HG03039 (cell line): ENCODE results near the gene CAMK1D.
A peak's percentile ranks its signal among the peaks of the same experiment; 100 is the strongest.

Source experiments
- ATAC-seq: cut with Tn5 transposase; IDR thresholded peaks from one replicate; pipeline ENCODE4 v1.9.1; 2021; ENCODE audit warnings: mild to moderate bottlenecking, moderate library complexity; ENCODE audit not compliant: unreplicated experiment

Gene CAMK1D

GRCh38 chr10:12459762-12460161 is 110.4 kb downstream of the CAMK1D start:
- no peak for ATAC-seq

- ATAC-seq = no peak
Measured at GRCh38 chr10:12463459-12463838, 114.1 kb downstream of the CAMK1D start.

GRCh38 chr10:12465385-12466136 is 116.2 kb downstream of the CAMK1D start:
- no peak for ATAC-seq

GRCh38 chr10:12466704-12467305 is 117.5 kb downstream of the CAMK1D start:
- no peak for ATAC-seq

DNA sequence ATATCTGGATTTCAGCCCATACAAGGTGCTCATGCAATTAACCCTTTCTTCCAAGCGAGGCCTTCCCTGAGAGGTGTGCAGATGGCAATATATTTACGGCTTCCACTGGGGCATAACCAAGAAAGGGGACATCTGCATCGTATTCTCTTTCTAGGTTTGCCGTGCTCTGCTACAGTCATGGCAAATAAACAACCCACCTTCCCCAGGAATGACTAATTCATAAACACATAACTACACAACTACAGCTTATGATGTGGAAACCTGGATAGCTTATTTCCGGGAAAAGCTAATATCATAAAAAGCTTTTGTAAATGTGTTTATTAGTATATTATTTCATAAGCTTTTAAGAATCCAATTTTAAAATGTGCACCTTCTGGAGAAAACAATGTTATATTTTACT is 120.0 kb downstream of the CAMK1D start:
- no peak for ATAC-seq

DNA sequence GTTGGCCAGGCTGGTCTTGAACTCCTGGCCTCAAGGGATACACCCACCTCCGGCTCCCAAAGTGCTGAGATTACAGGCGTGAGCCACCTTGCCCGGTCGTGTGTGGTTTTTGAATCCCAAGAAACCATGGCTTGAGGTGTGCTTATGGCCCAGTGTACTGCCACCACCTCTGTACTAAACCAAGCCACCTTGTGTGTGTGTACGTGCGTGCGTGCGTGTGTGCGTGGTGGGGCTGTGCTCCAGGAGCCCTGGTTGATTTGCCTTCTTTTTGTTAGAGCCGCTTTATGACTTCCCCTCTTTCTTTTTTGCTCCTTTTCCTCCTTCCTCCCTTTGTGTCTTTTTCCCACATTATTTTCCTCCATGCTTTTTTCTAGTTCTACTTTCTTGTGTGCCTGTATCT is 121.4 kb downstream of the CAMK1D start:
- ATAC-seq = no peak

DNA sequence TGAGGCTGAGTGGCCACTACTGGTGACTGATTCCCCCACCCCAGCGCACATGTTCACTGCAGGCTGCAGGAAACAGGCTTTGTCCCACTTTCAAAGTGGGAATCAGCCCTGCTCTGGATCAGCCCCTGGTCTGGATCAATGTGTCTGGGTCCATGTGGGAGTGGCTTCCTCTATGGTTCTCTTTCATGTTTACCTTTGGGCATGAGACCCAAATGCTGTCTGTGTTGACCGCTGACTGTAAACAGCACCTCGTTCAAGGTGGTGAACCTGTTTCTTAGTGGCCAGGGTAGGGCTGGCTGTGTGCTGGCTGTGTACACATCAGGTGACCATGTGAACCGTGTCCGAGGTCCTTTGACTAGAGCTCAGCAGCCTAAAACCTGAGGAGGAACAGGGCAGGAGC is 121.8 kb downstream of the CAMK1D start:
- ATAC-seq = no peak

DNA sequence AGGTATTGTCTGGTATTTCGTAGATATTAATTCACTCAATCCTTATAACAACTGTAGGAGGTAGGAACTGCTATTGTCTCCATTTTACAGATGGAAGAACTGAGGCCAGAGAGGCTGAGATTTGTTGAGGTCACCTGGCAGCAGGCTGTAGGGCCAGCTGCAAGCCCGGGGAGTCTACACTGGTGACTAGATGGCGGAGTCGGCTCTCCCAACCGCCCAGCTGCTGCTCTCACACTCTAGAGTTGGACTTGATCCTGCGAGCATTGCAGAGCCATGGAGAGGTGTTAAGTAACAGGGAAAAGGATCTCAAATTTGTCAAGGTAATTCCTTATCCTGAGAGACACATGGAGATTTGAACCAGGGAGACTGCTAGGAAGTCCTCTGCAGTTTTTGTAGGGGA is 124.1 kb downstream of the CAMK1D start:
- no peak for ATAC-seq

DNA sequence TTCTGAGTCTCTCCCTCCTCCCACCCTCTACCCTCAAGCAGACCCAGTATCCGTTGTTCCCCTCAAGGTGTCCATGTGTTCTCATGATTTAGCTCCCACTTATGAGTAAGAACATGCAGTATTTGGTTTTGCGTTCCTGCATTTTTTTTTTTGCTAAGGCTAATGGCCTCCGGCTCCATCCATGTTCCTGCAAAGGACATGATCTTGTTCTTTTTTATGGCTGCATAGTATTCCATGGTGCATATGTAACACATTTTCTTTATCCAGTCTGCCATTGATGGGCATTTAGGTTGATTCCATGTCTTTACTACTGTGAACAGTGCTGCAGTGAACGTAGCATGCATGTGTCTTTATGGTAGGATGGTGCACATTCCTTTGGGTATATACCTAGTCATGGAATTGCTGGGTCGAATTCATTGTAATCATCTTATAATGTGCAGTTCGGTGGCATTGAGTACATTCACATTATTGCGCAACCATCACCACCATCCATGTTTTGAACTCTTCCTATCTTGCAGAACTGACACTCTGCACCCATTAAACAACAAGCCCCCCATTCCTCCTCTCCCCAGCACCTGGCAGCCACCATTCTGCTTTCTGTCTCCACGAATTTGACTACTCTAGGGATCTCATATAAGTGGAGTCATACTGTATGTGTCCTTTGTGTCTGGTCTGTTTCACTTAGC is 125.5 kb downstream of the CAMK1D start:
- no peak for ATAC-seq

DNA sequence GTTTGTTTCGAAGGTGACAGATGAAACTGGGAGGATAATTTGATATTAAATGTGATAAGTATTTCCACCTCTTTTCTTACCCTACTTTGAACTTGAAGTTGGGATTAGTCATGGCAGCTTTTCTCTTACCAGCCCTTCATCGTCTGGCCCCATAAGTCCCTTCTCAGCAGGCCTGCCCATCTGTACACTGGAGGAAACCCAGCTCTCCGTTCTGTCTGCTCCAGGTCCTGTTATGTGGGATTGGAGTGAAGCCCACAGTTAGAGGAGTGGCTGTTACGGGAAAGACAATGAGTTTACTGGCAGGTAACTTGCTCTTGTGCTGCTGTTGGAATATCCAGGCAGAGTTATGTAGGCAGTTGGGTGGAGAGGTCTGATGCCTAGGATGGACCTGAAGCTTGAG is 127.3 kb downstream of the CAMK1D start:
- ATAC-seq = no peak

GRCh38 chr10:12479437-12479844 is 130.1 kb downstream of the CAMK1D start:
- no peak for ATAC-seq

GRCh38 chr10:12479924-12480323 is 130.6 kb downstream of the CAMK1D start:
- ATAC-seq = no peak

GRCh38 chr10:12480440-12480839 is 131.1 kb downstream of the CAMK1D start:
- no peak for ATAC-seq

GRCh38 chr10:12481924-12482323 is 132.6 kb downstream of the CAMK1D start:
- ATAC-seq = no peak

GRCh38 chr10:12482587-12482986 is 133.2 kb downstream of the CAMK1D start:
- ATAC-seq = no peak

DNA sequence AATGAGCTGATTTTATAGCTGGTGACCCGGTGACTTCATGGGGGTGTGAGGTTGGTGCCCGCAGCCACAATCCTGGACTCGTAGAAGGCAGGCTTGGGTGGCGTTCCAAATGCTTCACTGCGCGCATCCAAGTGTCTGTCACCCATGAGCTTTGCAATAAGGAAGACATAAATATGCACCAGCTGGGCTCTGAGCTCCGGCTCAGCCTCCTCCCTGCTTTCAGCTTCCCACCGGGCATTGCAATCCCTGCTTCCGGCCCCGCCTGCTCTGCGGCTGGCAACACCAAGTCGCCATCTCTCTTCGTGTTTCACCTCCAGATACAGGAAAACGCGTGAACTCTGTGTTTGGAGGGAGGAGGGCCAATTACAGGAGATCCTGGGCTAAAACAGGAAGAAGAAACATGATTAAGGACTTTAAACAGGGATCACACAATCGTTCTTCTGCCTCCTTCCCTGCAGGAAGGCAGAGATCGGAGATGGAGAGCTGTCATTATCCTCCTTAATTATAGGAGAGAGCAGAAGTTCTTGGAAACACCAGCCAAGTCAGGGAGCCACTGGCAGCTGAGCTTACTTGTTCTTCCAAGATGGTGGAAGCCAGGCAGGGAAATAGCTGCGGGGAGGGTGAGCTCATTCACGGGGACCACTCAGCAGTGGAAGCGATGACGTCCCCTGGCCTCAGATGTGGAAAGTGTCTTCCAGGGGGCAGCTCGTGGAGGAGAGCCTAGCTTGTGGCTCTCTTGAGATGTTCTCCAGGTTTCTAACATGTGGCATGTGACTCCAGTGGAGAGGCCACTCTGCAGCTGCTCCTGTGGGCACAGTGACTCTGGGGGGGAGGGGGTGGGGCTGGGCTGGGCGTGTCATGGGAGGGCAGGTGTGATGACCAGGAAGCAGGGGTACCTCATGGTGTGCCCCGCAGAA is 134.9 kb downstream of the CAMK1D start:
- ATAC-seq = peak; percentile 22

DNA sequence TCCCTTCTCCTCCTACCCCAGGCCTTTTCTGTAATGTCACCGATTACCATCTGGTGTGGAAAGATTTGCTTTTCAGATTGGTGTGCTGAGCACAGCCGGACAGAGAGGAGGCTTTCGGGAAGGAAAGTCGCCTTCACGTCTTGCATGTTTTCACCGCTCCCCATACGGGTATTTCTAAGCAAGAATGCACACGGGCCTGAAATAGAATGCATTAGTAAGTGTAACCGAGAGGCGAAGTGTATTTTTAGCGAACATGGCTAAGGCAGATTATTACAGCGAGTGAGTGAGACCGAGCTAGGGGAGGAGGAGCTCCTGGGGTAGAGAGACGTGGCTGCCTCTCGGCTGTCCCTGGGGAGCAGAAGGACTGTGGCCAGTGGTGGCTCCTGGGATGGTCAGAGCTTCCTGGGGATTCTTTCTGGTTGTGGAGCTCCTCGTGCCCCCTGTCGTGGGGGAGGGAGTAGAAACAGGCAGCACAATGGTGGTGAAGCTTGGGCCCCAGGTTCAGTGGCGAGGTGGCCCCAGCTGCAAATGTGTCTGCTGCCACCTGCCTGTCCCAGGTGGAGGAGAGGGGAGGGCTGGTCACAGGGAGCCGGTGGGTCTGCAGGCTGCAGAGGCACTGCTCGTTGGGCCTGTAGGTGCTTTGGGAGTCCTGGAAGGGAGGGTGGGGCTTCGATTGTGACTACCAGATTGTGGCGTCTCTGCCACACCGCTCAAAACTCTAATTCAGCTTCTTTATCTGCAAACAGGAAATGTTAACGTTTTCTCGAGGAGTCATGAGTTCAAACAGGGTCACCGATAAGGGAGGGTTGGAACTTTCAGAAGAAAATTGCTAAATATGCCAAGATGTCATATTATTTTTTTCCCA is 135.8 kb downstream of the CAMK1D start:
- peak; percentile 58 for ATAC-seq

- ATAC-seq = no peak
Measured at GRCh38 chr10:12487366-12487765, 138.0 kb downstream of the CAMK1D start.

DNA sequence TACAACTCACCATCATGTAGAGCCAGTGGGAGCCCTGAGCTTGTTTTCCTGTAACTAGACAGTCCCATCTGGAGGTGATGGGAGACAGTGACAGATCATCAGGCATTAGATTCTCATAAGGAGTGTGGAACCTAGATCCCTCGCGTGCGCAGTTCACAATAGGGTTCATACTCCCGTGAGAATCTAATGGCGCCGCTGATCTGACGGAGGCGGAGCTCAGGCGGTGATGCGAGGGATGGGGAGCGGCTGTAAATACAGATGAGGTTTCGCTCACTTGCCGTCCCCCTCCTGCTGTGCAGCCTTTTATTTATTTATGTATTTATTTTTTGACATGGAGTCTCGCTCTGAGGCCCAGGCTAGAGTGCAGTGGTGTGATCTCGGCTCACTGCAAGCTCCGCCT is 139.3 kb downstream of the CAMK1D start:
- no peak for ATAC-seq

GRCh38 chr10:12489357-12489756 is 140.0 kb downstream of the CAMK1D start:
- ATAC-seq = no peak
